CD4-positive, CD25-positive, alpha-beta regulatory T cell (primary cell): ENCODE results near the gene CHST15. TPM values are rescaled to one million over a fixed set of nuclear protein-coding genes. Genes with fewer than 3 reads are reported as not detected.

ENCODE experiments used
- ATAC-seq, 2 donors: fragments of 150-1000 bp; cut with Tn5 transposase; one replicate each; pipeline ENCODE4 v1.10.0; 2021; ENCODE audit warnings: low read depth in 2 of 2, moderate number of reproducible peaks in 2 of 2, moderate library complexity in 1 of 2
- DNase-seq, 3 donors: peaks; one replicate each; pipeline versions ENCODE4 v3.0.0 to v3.0.0-alpha.2; 2012 to 2022; ENCODE audit warnings: mixed read lengths in 1 of 3
- H3K27ac ChIP-seq: one replicate; pipeline ENCODE4 v1.7.0; 2013; ENCODE audit warnings: mild to moderate bottlenecking, low read length; ENCODE audit not compliant: insufficient read depth, poor library complexity, severe bottlenecking
- H3K27me3 ChIP-seq: one replicate; pipeline ENCODE4 v1.7.0; 2013; ENCODE audit warnings: low read length; ENCODE audit not compliant: control insufficient read depth, insufficient read depth
- H3K36me3 ChIP-seq: one replicate; pipeline ENCODE4 v1.7.0; 2013; ENCODE audit warnings: mild to moderate bottlenecking, low read length, moderate library complexity; ENCODE audit not compliant: control insufficient read depth, insufficient read depth
- H3K4me1 ChIP-seq: 2 replicates; pipeline ENCODE4 v1.7.0; 2013; ENCODE audit warnings: mild to moderate bottlenecking, low read length; ENCODE audit not compliant: insufficient read depth, control insufficient read depth, poor library complexity, severe bottlenecking
- H3K4me3 ChIP-seq: one replicate; pipeline ENCODE4 v1.7.0; 2013; ENCODE audit warnings: low read depth, mild to moderate bottlenecking, low read length, moderate library complexity
- H3K9me3 ChIP-seq, 2 experiments: 1 replicate in 1 of 2; 2 replicates in 1 of 2; pipeline ENCODE4 v1.7.0; 2013; ENCODE audit warnings: low read length in 2 of 2, mild to moderate bottlenecking in 1 of 2, moderate library complexity in 1 of 2; ENCODE audit not compliant: control insufficient read depth in 2 of 2
- H3K27ac Mint-ChIP-seq, 3 donors: one replicate each; pipeline ENCODE4 v1.8.0; 2020 to 2022; ENCODE audit warnings: mild to moderate bottlenecking in 3 of 3, mixed read lengths in 3 of 3, moderate library complexity in 2 of 3
- H3K27me3 Mint-ChIP-seq: one replicate; pipeline ENCODE4 v1.8.0; 2022; ENCODE audit warnings: mild to moderate bottlenecking, mixed read lengths
- H3K36me3 Mint-ChIP-seq: one replicate; pipeline ENCODE4 v1.8.0; 2020; ENCODE audit warnings: mixed read lengths
- H3K4me1 Mint-ChIP-seq, 4 donors: one replicate each; pipeline ENCODE4 v1.8.0; 2020 to 2022; ENCODE audit warnings: mixed read lengths in 4 of 4, mild to moderate bottlenecking in 1 of 4
- H3K4me3 Mint-ChIP-seq, 4 donors: one replicate each; pipeline ENCODE4 v1.8.0; 2020 to 2022; ENCODE audit warnings: mild to moderate bottlenecking in 4 of 4, mixed read lengths in 4 of 4, moderate library complexity in 3 of 4
- H3K9me3 Mint-ChIP-seq, 7 donors: one replicate each; pipeline ENCODE4 v1.8.0; 2020 to 2022; ENCODE audit warnings: mixed read lengths in 7 of 7, mild to moderate bottlenecking in 3 of 7, moderate library complexity in 2 of 7
- polyA plus RNA-seq, 4 donors: library from polyadenylated mRNA; unstranded; fragments of 300-500 nt; fragmentation: Illumina TruSeq; gene quantifications; one replicate each; pipeline ENCODE4 v1.2.3, GENCODE V29; 2021
- total RNA-seq: library from RNA; stranded (reverse); gene quantifications from one replicate; pipeline ENCODE4 v1.2.3, GENCODE V29; 2022

The CHST15 gene
- total and polyA plus RNA-seq, 5 donors from 2014 or later, result 0.13 to 0.47 (median 0.27) TPM; not detected in 1

- Histone ChIP-seq H3K4me1 (no peaks in the 10 kb centered on the region), H3K9me3 (no peaks in the 10 kb centered on the region), H3K27ac (no peak overlapping the region), H3K36me3 (no peaks in the 10 kb centered on the region), H3K4me3 (no peak overlapping the region), H3K27me3 (no peaks in the 10 kb centered on the region)
- Mint-ChIP-seq H3K4me1 (peaks cover 0 to 8% (median 2%) of the 10 kb centered on the region in 4 donors), H3K27me3 (peaks cover 7% of the 10 kb centered on the region), H3K4me3 (no peak overlapping the region), H3K27ac (no peak overlapping the region), H3K36me3 (no peaks in the 10 kb centered on the region), H3K9me3 (peaks cover 0 to 2% (median 0%) of the 10 kb centered on the region in 7 donors)
- no peak for DNase-seq
- no peak for ATAC-seq
These were observed 16.0 kb downstream of the CHST15 start for GRCh38 chr10:124077208-124077993.

- no peak for DNase-seq
- H3K27me3 ChIP-seq, result no peaks in the 10 kb centered on the region
- Mint-ChIP-seq H3K4me1 (peaks cover 0 to 8% (median 2%) of the 10 kb centered on the region in 4 donors), H3K4me3 (no peak overlapping the region), H3K27ac (no peak overlapping the region), H3K27me3 (peaks cover 6% of the 10 kb centered on the region), H3K9me3 (peaks cover 0 to 2% (median 0%) of the 10 kb centered on the region in 7 donors), H3K36me3 (no peaks in the 10 kb centered on the region)
- no peak overlapping the region for H3K4me3 ChIP-seq
- ATAC-seq, result no peak
- no peaks in the 10 kb centered on the region for H3K4me1 ChIP-seq
- no peaks in the 10 kb centered on the region for H3K9me3 ChIP-seq
- no peaks in the 10 kb centered on the region for H3K36me3 ChIP-seq
- H3K27ac ChIP-seq, result no peak overlapping the region
These were observed 17.2 kb downstream of the CHST15 start for GRCh38 chr10:124076148-124076733.

GRCh38 chr10:124075231-124075955 lies 18.0 kb downstream of the CHST15 start:
- Histone ChIP-seq H3K9me3 (no peaks in the 10 kb centered on the region), H3K4me3 (no peak overlapping the region), H3K36me3 (no peaks in the 10 kb centered on the region), H3K27me3 (no peaks in the 10 kb centered on the region), H3K27ac (no peak overlapping the region), H3K4me1 (no peaks in the 10 kb centered on the region)
- Mint-ChIP-seq H3K4me1 (peaks cover 0 to 8% (median 2%) of the 10 kb centered on the region in 4 donors), H3K27ac (no peak overlapping the region), H3K27me3 (peaks cover 6% of the 10 kb centered on the region), H3K4me3 (no peak overlapping the region), H3K9me3 (peaks cover 0 to 2% (median 0%) of the 10 kb centered on the region in 7 donors), H3K36me3 (no peaks in the 10 kb centered on the region)
- ATAC-seq (no peak), DNase-seq (no peak)

GRCh38 chr10:124074501-124075109 lies 18.8 kb downstream of the CHST15 start:
- Histone ChIP-seq H3K4me3 (no peak overlapping the region), H3K36me3 (no peaks in the 10 kb centered on the region), H3K4me1 (no peaks in the 10 kb centered on the region), H3K27me3 (no peaks in the 10 kb centered on the region), H3K27ac (no peak overlapping the region), H3K9me3 (no peaks in the 10 kb centered on the region)
- Mint-ChIP-seq H3K36me3 (no peaks in the 10 kb centered on the region), H3K4me3 (no peak overlapping the region), H3K9me3 (peaks cover 0 to 2% (median 0%) of the 10 kb centered on the region in 7 donors), H3K4me1 (peaks cover 0 to 8% (median 2%) of the 10 kb centered on the region in 4 donors), H3K27me3 (peaks cover 6% of the 10 kb centered on the region), H3K27ac (peak overlapping the region in 1 of 3 donors; percentile 56)
- peak in 1 of 3 donors; percentile 19 for DNase-seq
- ATAC-seq, result peak in 1 of 2 donors; percentile 43

- Mint-ChIP-seq H3K27me3 (peaks cover 6% of the 10 kb centered on the region), H3K4me3 (no peak overlapping the region), H3K9me3 (peaks cover 0 to 2% (median 0%) of the 10 kb centered on the region in 7 donors), H3K4me1 (peaks cover 0 to 8% (median 2%) of the 10 kb centered on the region in 4 donors), H3K27ac (no peak overlapping the region), H3K36me3 (no peaks in the 10 kb centered on the region)
- no peak for DNase-seq
- Histone ChIP-seq H3K27me3 (no peaks in the 10 kb centered on the region), H3K4me3 (no peak overlapping the region), H3K9me3 (no peaks in the 10 kb centered on the region), H3K27ac (no peak overlapping the region), H3K4me1 (no peaks in the 10 kb centered on the region), H3K36me3 (no peaks in the 10 kb centered on the region)
- no peak for ATAC-seq
These were observed 19.4 kb downstream of the CHST15 start for GRCh38 chr10:124073978-124074377.

- Mint-ChIP-seq H3K4me1 (peaks cover 0 to 8% (median 2%) of the 10 kb centered on the region in 4 donors), H3K9me3 (peaks cover 0 to 2% (median 0%) of the 10 kb centered on the region in 7 donors), H3K27ac (no peak overlapping the region), H3K4me3 (no peak overlapping the region), H3K36me3 (no peaks in the 10 kb centered on the region), H3K27me3 (peaks cover 6% of the 10 kb centered on the region)
- ATAC-seq (no peak), DNase-seq (no peak)
- H3K27me3 ChIP-seq, result no peaks in the 10 kb centered on the region
- no peaks in the 10 kb centered on the region for H3K4me1 ChIP-seq
- no peaks in the 10 kb centered on the region for H3K36me3 ChIP-seq
- H3K4me3 ChIP-seq, result no peak overlapping the region
- H3K27ac ChIP-seq, result no peak overlapping the region
- H3K9me3 ChIP-seq, result no peaks in the 10 kb centered on the region
These were observed 20.9 kb downstream of the CHST15 start for GRCh38 chr10:124072541-124072940.

- Mint-ChIP-seq H3K4me1 (peaks cover 0 to 8% (median 2%) of the 10 kb centered on the region in 4 donors), H3K4me3 (no peak overlapping the region), H3K27me3 (peaks cover 4% of the 10 kb centered on the region), H3K27ac (no peak overlapping the region), H3K9me3 (peaks cover 0 to 2% (median 0%) of the 10 kb centered on the region in 7 donors), H3K36me3 (no peaks in the 10 kb centered on the region)
- ATAC-seq (no peak), DNase-seq (no peak)
- H3K27me3 ChIP-seq, result no peaks in the 10 kb centered on the region
- H3K27ac ChIP-seq, result no peak overlapping the region
- no peaks in the 10 kb centered on the region for H3K9me3 ChIP-seq
- H3K4me3 ChIP-seq, result no peak overlapping the region
- H3K36me3 ChIP-seq, result no peaks in the 10 kb centered on the region
- no peaks in the 10 kb centered on the region for H3K4me1 ChIP-seq
These were observed 21.3 kb downstream of the CHST15 start for GRCh38 chr10:124072106-124072505.
